Chondrocyte (in vitro differentiated cells): ENCODE data around the gene OAS3. TPM values are rescaled to one million over a fixed set of nuclear protein-coding genes. Genes with fewer than 3 reads are reported as not detected.
A peak's percentile ranks its signal among the peaks of the same experiment; 100 is the strongest.

Experiments
- DNase-seq: peaks from one replicate; pipeline ENCODE4 v3.0.0; 2021; ENCODE audit warnings: mixed read lengths, low spot score
- H3K27ac Mint-ChIP-seq: one replicate; pipeline ENCODE4 v1.8.0; 2021; ENCODE audit warnings: mild to moderate bottlenecking, moderate library complexity, mixed read lengths; ENCODE audit not compliant: unreplicated experiment
- H3K27me3 Mint-ChIP-seq: 2 replicates; pipeline ENCODE4 v1.8.0; 2021; ENCODE audit warnings: low read depth, mixed read lengths
- H3K36me3 Mint-ChIP-seq: 2 replicates; pipeline ENCODE4 v1.8.0; 2021; ENCODE audit warnings: low read depth, mixed read lengths
- H3K4me1 Mint-ChIP-seq: 2 replicates; pipeline ENCODE4 v1.8.0; 2021; ENCODE audit warnings: low read depth, mild to moderate bottlenecking, mixed read lengths
- H3K4me3 Mint-ChIP-seq: one replicate; pipeline ENCODE4 v1.8.0; 2021; ENCODE audit warnings: mild to moderate bottlenecking, moderate library complexity, mixed read lengths; ENCODE audit not compliant: unreplicated experiment
- H3K9me3 Mint-ChIP-seq: 2 replicates; pipeline ENCODE4 v1.8.0; 2021; ENCODE audit warnings: low read depth, mixed read lengths
- long read RNA-seq: library from polyadenylated mRNA; stranded (forward); transcript quantifications from one replicate; pipeline ENCODE4 v2.0.0, GENCODE V29; 2021
- total RNA-seq: library from RNA; stranded (reverse); gene quantifications from 3 replicates; pipeline ENCODE4 v1.2.1, GENCODE V29; 2021
- TF ChIP-seq, protein P1 (sequence below): fragments of 200-600 bp; sonication (generic); IDR thresholded peaks from 2 replicates; pipeline ENCODE4 v1.5.0; 2021; ENCODE audit warnings: antibody characterized with exemption, mild to moderate bottlenecking, moderate library complexity

OAS3 gene, protein sequence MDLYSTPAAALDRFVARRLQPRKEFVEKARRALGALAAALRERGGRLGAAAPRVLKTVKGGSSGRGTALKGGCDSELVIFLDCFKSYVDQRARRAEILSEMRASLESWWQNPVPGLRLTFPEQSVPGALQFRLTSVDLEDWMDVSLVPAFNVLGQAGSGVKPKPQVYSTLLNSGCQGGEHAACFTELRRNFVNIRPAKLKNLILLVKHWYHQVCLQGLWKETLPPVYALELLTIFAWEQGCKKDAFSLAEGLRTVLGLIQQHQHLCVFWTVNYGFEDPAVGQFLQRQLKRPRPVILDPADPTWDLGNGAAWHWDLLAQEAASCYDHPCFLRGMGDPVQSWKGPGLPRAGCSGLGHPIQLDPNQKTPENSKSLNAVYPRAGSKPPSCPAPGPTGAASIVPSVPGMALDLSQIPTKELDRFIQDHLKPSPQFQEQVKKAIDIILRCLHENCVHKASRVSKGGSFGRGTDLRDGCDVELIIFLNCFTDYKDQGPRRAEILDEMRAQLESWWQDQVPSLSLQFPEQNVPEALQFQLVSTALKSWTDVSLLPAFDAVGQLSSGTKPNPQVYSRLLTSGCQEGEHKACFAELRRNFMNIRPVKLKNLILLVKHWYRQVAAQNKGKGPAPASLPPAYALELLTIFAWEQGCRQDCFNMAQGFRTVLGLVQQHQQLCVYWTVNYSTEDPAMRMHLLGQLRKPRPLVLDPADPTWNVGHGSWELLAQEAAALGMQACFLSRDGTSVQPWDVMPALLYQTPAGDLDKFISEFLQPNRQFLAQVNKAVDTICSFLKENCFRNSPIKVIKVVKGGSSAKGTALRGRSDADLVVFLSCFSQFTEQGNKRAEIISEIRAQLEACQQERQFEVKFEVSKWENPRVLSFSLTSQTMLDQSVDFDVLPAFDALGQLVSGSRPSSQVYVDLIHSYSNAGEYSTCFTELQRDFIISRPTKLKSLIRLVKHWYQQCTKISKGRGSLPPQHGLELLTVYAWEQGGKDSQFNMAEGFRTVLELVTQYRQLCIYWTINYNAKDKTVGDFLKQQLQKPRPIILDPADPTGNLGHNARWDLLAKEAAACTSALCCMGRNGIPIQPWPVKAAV
- total RNA-seq: 0.46 to 0.55 TPM in 2 of 3 replicates, not detected in the other
- long read RNA-seq: 0 reads

DNA sequence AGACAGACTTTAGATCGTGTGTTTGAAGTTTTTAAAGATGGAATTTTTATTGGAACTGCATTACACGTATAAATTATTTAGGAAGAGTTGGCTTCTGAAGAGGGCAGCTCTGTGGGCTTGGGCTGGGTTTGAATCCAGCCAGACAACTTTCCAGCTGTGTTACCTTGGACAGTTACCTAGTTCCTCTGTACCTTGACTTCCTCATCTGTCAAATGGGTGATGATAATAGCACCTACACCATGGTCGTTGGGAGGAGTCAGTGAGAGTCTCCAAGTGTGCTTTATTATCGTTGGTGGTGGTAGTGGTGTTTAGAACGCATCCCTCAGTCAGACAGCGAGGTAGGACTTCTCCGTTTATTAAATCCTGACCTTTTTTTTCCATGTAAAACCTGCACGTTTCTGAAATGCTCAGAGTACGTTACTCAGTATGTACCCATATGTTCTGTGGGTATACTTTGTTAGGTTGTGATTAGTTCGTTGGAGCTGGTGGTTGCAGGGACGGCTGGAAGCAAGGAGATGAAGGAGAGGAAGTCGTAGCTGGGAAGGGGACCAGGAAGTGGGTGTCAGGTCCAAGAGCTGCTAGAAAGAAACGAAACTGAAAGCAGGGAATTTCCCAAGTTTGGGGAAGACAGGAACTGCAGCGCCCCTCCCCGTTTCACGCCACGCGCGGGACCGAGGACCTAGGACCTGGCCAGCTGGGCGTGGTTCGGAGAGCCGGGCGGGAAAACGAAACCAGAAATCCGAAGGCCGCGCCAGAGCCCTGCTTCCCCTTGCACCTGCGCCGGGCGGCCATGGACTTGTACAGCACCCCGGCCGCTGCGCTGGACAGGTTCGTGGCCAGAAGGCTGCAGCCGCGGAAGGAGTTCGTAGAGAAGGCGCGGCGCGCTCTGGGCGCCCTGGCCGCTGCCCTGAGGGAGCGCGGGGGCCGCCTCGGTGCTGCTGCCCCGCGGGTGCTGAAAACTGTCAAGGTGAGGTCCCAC lies at the start of gene OAS3:
OAS3 (plus strand) TSS at position 734 of the 979 bp plus-strand sequence; CDS start at position 791, 57 bp downstream.
- TF ChIP-seq, protein P1, sequence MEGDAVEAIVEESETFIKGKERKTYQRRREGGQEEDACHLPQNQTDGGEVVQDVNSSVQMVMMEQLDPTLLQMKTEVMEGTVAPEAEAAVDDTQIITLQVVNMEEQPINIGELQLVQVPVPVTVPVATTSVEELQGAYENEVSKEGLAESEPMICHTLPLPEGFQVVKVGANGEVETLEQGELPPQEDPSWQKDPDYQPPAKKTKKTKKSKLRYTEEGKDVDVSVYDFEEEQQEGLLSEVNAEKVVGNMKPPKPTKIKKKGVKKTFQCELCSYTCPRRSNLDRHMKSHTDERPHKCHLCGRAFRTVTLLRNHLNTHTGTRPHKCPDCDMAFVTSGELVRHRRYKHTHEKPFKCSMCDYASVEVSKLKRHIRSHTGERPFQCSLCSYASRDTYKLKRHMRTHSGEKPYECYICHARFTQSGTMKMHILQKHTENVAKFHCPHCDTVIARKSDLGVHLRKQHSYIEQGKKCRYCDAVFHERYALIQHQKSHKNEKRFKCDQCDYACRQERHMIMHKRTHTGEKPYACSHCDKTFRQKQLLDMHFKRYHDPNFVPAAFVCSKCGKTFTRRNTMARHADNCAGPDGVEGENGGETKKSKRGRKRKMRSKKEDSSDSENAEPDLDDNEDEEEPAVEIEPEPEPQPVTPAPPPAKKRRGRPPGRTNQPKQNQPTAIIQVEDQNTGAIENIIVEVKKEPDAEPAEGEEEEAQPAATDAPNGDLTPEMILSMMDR: no peak
- H3K27me3 Mint-ChIP-seq: peaks cover 2% of the 10 kb centered on the region
- DNase-seq: no peak
- H3K9me3 Mint-ChIP-seq: peaks cover 3% of the 10 kb centered on the region
- peaks cover 4% of the 10 kb centered on the region for H3K4me1 Mint-ChIP-seq
- H3K4me3 Mint-ChIP-seq: peak within 1 kb of the TSS; percentile 60
- H3K36me3 Mint-ChIP-seq: no peaks in the 10 kb centered on the region
- no peak within 1 kb of the TSS for H3K27ac Mint-ChIP-seq

DNA sequence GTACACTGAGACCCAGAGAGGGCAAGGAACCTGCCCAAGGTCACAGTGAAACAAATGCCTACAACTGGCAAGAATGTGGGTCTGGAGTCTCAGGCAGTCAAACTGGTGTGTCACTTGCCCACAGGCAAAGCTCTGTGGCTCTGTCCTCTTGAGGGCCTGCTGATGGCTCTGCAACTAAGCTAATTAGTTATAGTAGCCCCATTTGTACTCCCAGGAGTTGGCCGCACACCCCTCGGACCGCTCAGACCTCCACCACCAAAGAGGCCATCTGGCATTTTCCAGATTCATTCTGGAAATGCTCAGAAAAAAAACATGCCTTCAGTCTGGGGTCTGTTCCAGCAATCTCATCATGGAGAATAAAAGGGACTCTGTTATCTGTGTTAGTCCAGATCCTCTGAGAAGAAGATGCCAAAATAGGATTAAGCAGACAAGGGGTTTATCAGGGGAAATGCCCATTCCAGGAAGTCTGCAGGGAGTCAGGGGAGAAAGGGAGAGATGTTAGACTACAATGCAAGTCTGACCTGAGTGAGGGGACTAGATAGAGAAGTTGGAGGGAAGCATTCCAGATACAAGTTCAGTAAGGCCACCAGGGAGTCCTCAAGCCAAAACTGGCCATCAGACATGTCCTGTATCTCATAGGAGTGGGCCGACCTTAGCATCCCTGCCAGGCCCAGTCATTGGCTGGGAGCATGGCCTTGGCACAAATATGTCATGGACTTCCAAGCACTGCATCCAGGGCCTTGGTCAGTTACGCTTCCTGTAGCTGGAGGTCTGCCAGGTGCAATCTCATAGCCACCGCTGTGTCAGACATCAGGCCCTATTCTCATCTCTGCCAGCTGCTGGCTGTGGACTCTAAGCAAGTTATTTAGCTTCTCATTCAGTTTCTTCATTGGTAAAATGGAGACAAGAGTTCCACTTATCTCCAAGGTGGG lies 46.9 kb upstream of the OAS3 start:
- H3K4me3 Mint-ChIP-seq: no peak overlapping the region
- DNase-seq: no peak
- TF ChIP-seq, protein P1: no peak
- H3K4me1 Mint-ChIP-seq: no peaks in the 10 kb centered on the region
- no peaks in the 10 kb centered on the region for H3K36me3 Mint-ChIP-seq
- no peaks in the 10 kb centered on the region for H3K9me3 Mint-ChIP-seq
- no peak overlapping the region for H3K27ac Mint-ChIP-seq
- H3K27me3 Mint-ChIP-seq: peaks cover 4% of the 10 kb centered on the region

DNA sequence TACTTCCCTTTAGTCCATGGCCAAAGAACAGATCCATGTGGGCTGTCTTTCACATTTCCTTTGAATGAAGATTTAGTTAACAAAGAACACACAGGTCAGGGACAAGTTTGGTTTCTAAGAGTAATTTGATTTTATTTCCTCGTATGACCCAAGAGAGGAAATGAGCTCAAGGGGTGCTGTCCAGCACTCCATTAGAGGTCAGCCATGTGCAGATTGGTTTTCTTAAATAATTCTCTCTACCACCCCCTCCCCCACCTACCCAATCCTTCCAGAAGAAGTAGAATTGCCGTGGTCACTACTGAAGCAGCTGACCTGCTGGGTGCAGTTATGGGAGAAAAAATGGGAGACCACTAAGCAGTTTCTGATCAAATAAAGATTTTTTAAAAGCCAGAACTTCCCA lies 45.4 kb upstream of the OAS3 start:
- TF ChIP-seq, protein P1: no peak
- no peak overlapping the region for H3K27ac Mint-ChIP-seq
- no peaks in the 10 kb centered on the region for H3K36me3 Mint-ChIP-seq
- H3K9me3 Mint-ChIP-seq: no peaks in the 10 kb centered on the region
- H3K27me3 Mint-ChIP-seq: peaks cover 18% of the 10 kb centered on the region
- H3K4me3 Mint-ChIP-seq: no peak overlapping the region
- DNase-seq: no peak
- H3K4me1 Mint-ChIP-seq: no peaks in the 10 kb centered on the region

DNA sequence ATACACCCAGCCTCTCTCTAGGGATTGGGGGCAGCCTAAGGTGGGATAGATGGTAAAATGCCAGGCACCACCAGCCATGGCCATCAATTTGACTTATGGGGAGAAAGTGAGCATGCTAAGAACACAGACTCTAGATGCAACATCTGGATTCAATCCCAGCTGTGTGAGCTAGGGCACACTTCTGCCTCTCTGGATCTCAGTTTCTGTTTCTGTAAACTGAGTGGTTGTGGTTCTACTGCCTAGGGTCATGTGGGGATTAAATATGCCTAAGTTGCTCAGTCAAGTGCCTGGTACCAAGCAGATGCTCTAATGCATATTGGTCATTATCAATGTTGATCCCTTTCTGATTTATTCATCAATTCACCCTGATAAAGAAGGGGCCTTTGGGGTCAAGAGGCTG lies 44.1 kb upstream of the OAS3 start:
- Mint-ChIP-seq H3K36me3 (no peaks in the 10 kb centered on the region), H3K9me3 (no peaks in the 10 kb centered on the region)

More for the DNA sequence above, 44.1 kb upstream of the OAS3 start:
- TF ChIP-seq, protein P1: no peak
- Mint-ChIP-seq H3K27me3 (peaks cover 28% of the 10 kb centered on the region), H3K27ac (no peak overlapping the region), H3K4me1 (no peaks in the 10 kb centered on the region), H3K4me3 (no peak overlapping the region)
- no peak for DNase-seq
